GM15510 (cell line): Measurements from ENCODE around the gene XYLT2.

Source experiments
- POLR2A ChIP-seq: IDR thresholded peaks from 3 replicates; pipeline ENCODE4 v1.6.1; 2011; ENCODE audit warnings: borderline replicate concordance; ENCODE audit not compliant: insufficient read length; ENCODE audit errors: extremely low read depth

The XYLT2 gene

GRCh38 chr17:50332196-50332595 lies 13.7 kb upstream of the XYLT2 start:
- no peak for TF ChIP-seq POLR2A

- no peak for TF ChIP-seq POLR2A
These were observed 8.0 kb upstream of the XYLT2 start for GRCh38 chr17:50337956-50338355.

- no peak for TF ChIP-seq POLR2A
These were observed 7.3 kb upstream of the XYLT2 start for GRCh38 chr17:50338645-50339044.

GRCh38 chr17:50339381-50339780 lies 6.5 kb upstream of the XYLT2 start:
- no peak for TF ChIP-seq POLR2A

- TF ChIP-seq POLR2A, result no peak
These were observed 1.1 kb upstream of the XYLT2 start for GRCh38 chr17:50344731-50345365.

GRCh38 chr17:50346313-50347116 lies 589 bp downstream of the XYLT2 start:
- TF ChIP-seq POLR2A, result no peak

- TF ChIP-seq POLR2A, result no peak
These were observed 1.4 kb downstream of the XYLT2 start for GRCh38 chr17:50347117-50347893.

GRCh38 chr17:50347894-50348291 lies 2.0 kb downstream of the XYLT2 start:
- no peak for TF ChIP-seq POLR2A

GRCh38 chr17:50348522-50349242 lies 2.8 kb downstream of the XYLT2 start:
- TF ChIP-seq POLR2A, result no peak

GRCh38 chr17:50349243-50349600 lies 3.3 kb downstream of the XYLT2 start:
- no peak for TF ChIP-seq POLR2A

- TF ChIP-seq POLR2A, result no peak
These were observed 4.8 kb downstream of the XYLT2 start for GRCh38 chr17:50350733-50351132.

GRCh38 chr17:50352072-50352692 lies 6.3 kb downstream of the XYLT2 start:
- no peak for TF ChIP-seq POLR2A

GRCh38 chr17:50352693-50353599 lies 7.0 kb downstream of the XYLT2 start:
- TF ChIP-seq POLR2A, result no peak

- TF ChIP-seq POLR2A, result no peak
These were observed 7.8 kb downstream of the XYLT2 start for GRCh38 chr17:50353600-50354195.

- no peak for TF ChIP-seq POLR2A
These were observed 8.3 kb downstream of the XYLT2 start for GRCh38 chr17:50354198-50354597.
